H4 (cell line): ENCODE results near the gene NAT14. TPM values are rescaled to one million over a fixed set of nuclear protein-coding genes. Genes with fewer than 3 reads are reported as not detected.
"Not testable (repeated sequence)": the region's sequence is repeated elsewhere in the genome, so short reads cannot be mapped to it uniquely, and the experiment has no call there.

Experiments used
- DNase-seq: peaks from one replicate; pipeline ENCODE4 v3.0.0-alpha.2; 2015; ENCODE audit warnings: low spot score
- total RNA-seq: library from RNA; depleted of rRNA; stranded (reverse); fragments of >200 nt; shearing (Covaris generic); gene quantifications from 2 replicates; pipeline ENCODE4 v1.2.3, GENCODE V29; 2014

The NAT14 gene
- total RNA-seq, 1 experiment from 2014 or later, result 28.0 TPM

- no peak for DNase-seq
These were observed 17.4 kb downstream of the NAT14 start for GRCh38 chr19:55502197-55502952.

- DNase-seq, result no peak
These were observed 18.1 kb downstream of the NAT14 start for GRCh38 chr19:55503157-55503501.

GRCh38 chr19:55503502-55504251, 18.7 kb downstream of the NAT14 start:
- DNase-seq, result peak; percentile 96

- DNase-seq, result no peak
These were observed 19.2 kb downstream of the NAT14 start for GRCh38 chr19:55504252-55504603.

- DNase-seq, result no peak
These were observed 20.0 kb downstream of the NAT14 start for GRCh38 chr19:55504981-55505380.

GRCh38 chr19:55508120-55508519, 23.1 kb downstream of the NAT14 start:
- DNase-seq, result no peak

GRCh38 chr19:55516878-55517620, 32.1 kb downstream of the NAT14 start:
- DNase-seq, result peak; percentile 95

- DNase-seq, result peak; percentile 67
These were observed 34.7 kb downstream of the NAT14 start for GRCh38 chr19:55519451-55520311.

- DNase-seq, result no peak
These were observed 35.8 kb downstream of the NAT14 start for GRCh38 chr19:55520691-55521292.

GRCh38 chr19:55525289-55526101, 40.5 kb downstream of the NAT14 start:
- DNase-seq, result no peak

GRCh38 chr19:55526216-55527196, 41.5 kb downstream of the NAT14 start:
- DNase-seq, result peak; percentile 53

GRCh38 chr19:55527197-55528029, 42.4 kb downstream of the NAT14 start:
- no peak for DNase-seq

- DNase-seq, result no peak
These were observed 43.2 kb downstream of the NAT14 start for GRCh38 chr19:55528030-55528803.

- DNase-seq, result no peak
These were observed 44.7 kb downstream of the NAT14 start for GRCh38 chr19:55529636-55530234.

GRCh38 chr19:55530996-55531395, 46.0 kb downstream of the NAT14 start:
- no peak for DNase-seq

- DNase-seq, result not testable (repeated sequence)
These were observed 49.3 kb downstream of the NAT14 start for GRCh38 chr19:55534280-55534679.
